Mucosa of descending colon (tissue), 3 donors: ENCODE data around the gene GLTP. TPM values are rescaled to one million over a fixed set of nuclear protein-coding genes. Genes with fewer than 3 reads are reported as not detected.

Source experiments
- ATAC-seq: fragments of 200-7000 bp; cut with Tn5 transposase; one replicate; pipeline ENCODE4 v1.9.1; 2020; ENCODE audit warnings: mild to moderate bottlenecking, moderate library complexity
- DNase-seq, 3 donors: peaks; one replicate each; pipeline ENCODE4 v3.0.0-alpha.2; 2020
- H3K36me3 ChIP-seq: fragments of 200-600 bp; one replicate; pipeline ENCODE4 v1.8.0; 2021; ENCODE audit warnings: low read depth, mild to moderate bottlenecking
- H3K4me1 ChIP-seq: fragments of 200-600 bp; one replicate; pipeline ENCODE4 v1.8.0; 2021; ENCODE audit warnings: low read depth, mild to moderate bottlenecking
- H3K4me3 ChIP-seq: fragments of 200-600 bp; one replicate; pipeline ENCODE4 v1.8.0; 2021; ENCODE audit warnings: mild to moderate bottlenecking
- H3K9me3 ChIP-seq: fragments of 200-600 bp; one replicate; pipeline ENCODE4 v1.8.0; 2021; ENCODE audit warnings: mild to moderate bottlenecking
- CTCF ChIP-seq: fragments of 200-600 bp; IDR thresholded peaks from one replicate; pipeline ENCODE4 v1.8.0; 2022; ENCODE audit warnings: antibody characterized with exemption, mild to moderate bottlenecking
- intact Hi-C, 2 donors: fragments of 100-400 bp; cut with DNase I in 1 of 2; cut with micrococcal nuclease in 1 of 2; formaldehyde crosslinking; loops; one replicate each; pipeline versions ENCODE4 v1.11.0 to v1.11.1; 2022; cut with DNase I, micrococcal nuclease
- microRNA-seq: library from miRNA; unstranded; fragments of <30 nt; microRNA quantifications from one replicate; pipeline ENCODE4, GENCODE V29; 2019
- total RNA-seq, 3 donors: library from RNA; stranded (reverse); fragmentation: NEBNext Ultra II Directional in 2 of 3; extraction: Animal tissue kit (Norgen Biotek cat#: 25700) in 2 of 3; gene quantifications; one replicate each; pipeline versions ENCODE4 v1.2.1 to v1.2.4, GENCODE V29; 2021 to 2023
- donor health status: DM: no; HTN: no; CAD: no; lungs with moderate emphysema.
- donor health status: DM: no; HTN: no; CAD: no.
- donor health status: DM: no; HTN: yes; CAD: no.

The GLTP gene
- total RNA-seq, 3 donors from 2014 or later, result 58.8 to 101 (median 98.9) TPM

GRCh38 chr12:109803678-109804077, 76.7 kb downstream of the GLTP start:
- Histone ChIP-seq H3K4me1 (no peaks in the 10 kb centered on the region), H3K4me3 (no peak overlapping the region), H3K9me3 (no peaks in the 10 kb centered on the region), H3K36me3 (no peaks in the 10 kb centered on the region)
- intact Hi-C loops, result loop anchor here in 1 of 2 donors (10.0 kb wide), 1 partner anchor 81 kb away; the partner anchor contains the start of gene GLTP
- ATAC-seq (no peak), DNase-seq (no peak)
- no peak for TF ChIP-seq CTCF

GRCh38 chr12:109802828-109803227, 77.5 kb downstream of the GLTP start:
- intact Hi-C loops, result loop anchor here in 1 of 2 donors (10.0 kb wide), 1 partner anchor 82 kb away; the partner anchor contains the start of gene GLTP
- no peak overlapping the region for H3K4me3 ChIP-seq
- H3K36me3 ChIP-seq, result no peaks in the 10 kb centered on the region
- TF ChIP-seq CTCF, result no peak
- ATAC-seq (no peak), DNase-seq (no peak)
- H3K4me1 ChIP-seq, result no peaks in the 10 kb centered on the region
- no peaks in the 10 kb centered on the region for H3K9me3 ChIP-seq

Small RNAs within 50 kb of the gene (microRNA-seq; reads per million reads assigned to microRNA genes)
- gene MIR4497, result not detected

Other genes with a start within 250 kb of the GLTP start
- gene FAM222A, start 166.7 kb downstream of the GLTP start, total RNA-seq, result 1 to 10 TPM; 1.7 to 4.4 (median 3.5) TPM
- under 1 TPM; 0.43 to 0.92 (median 0.48) TPM for gene TRPV4, start 47.1 kb downstream of the GLTP start, total RNA-seq
- gene TCHP, start 19.7 kb upstream of the GLTP start, total RNA-seq, result 10 to 100 TPM; 24.7 to 27.8 (median 24.9) TPM
- 10 to 100 TPM; 33.3 to 46.2 (median 39.6) TPM for gene GIT2, start 115.8 kb upstream of the GLTP start, total RNA-seq
- gene ANKRD13A, start 118.9 kb upstream of the GLTP start, total RNA-seq, result 10 to 100 TPM; 56.0 to 75.2 (median 63.9) TPM
- gene C12orf76, start 168.0 kb upstream of the GLTP start, total RNA-seq, result 10 to 100 TPM in 1 of 3 donors, 1 to 10 TPM in 2; 8.5 to 12.5 (median 8.8) TPM
- 10 to 100 TPM in 1 of 3 donors, 1 to 10 TPM in 2; 3.8 to 12.7 (median 6.3) TPM for gene IFT81, start 243.8 kb upstream of the GLTP start, total RNA-seq